MM.1S (cell line): ENCODE results near the gene SGPL1.

Source experiments
- DNase-seq: peaks from one replicate; pipeline ENCODE4 v3.0.0-alpha.2; 2015
- H2AFZ ChIP-seq: fragments of 300-600 bp; sonication (generic); 2 replicates; pipeline ENCODE4 v1.6.0; 2016; ENCODE audit warnings: antibody characterized with exemption, low read length
- H3F3A ChIP-seq: fragments of 300-600 bp; sonication (generic); 2 replicates; pipeline ENCODE4 v1.6.1; 2016; ENCODE audit warnings: mild to moderate bottlenecking, antibody characterized with exemption, low read length, moderate library complexity, mixed read lengths; ENCODE audit not compliant: insufficient read depth
- H3K27ac ChIP-seq: fragments of 300-600 bp; sonication (generic); 2 replicates; pipeline ENCODE4 v1.5.1; 2016; ENCODE audit warnings: mild to moderate bottlenecking, low read length
- H3K27me3 ChIP-seq: fragments of 300-600 bp; sonication (generic); replicated peaks from 2 replicates; pipeline ENCODE4 v1.6.0; 2016; ENCODE audit warnings: low read length; ENCODE audit not compliant: insufficient read depth
- H3K36me3 ChIP-seq: fragments of 300-600 bp; sonication (generic); replicated peaks from 2 replicates; pipeline ENCODE4 v1.6.1; 2016; ENCODE audit warnings: mild to moderate bottlenecking, low read length, mixed read lengths; ENCODE audit not compliant: insufficient read depth
- H3K4me1 ChIP-seq: fragments of 300-600 bp; sonication (generic); 2 replicates; pipeline ENCODE4 v1.6.1; 2016; ENCODE audit warnings: low read length, mixed read lengths
- H3K4me2 ChIP-seq: fragments of 300-600 bp; sonication (generic); 2 replicates; pipeline ENCODE4 v1.6.0; 2016; ENCODE audit warnings: low read depth, low read length
- H3K4me3 ChIP-seq: fragments of 300-600 bp; sonication (generic); 2 replicates; pipeline ENCODE4 v1.5.1; 2016; ENCODE audit warnings: low read length, mixed read lengths
- H3K79me2 ChIP-seq: fragments of 300-600 bp; sonication (generic); 2 replicates; pipeline ENCODE4 v1.6.1; 2016; ENCODE audit warnings: mixed run types, low read length, mixed read lengths
- H3K9ac ChIP-seq: fragments of 300-600 bp; sonication (generic); 2 replicates; pipeline ENCODE4 v1.6.1; 2016; ENCODE audit warnings: low read length, mixed read lengths
- H3K9me2 ChIP-seq: fragments of 300-600 bp; sonication (generic); replicated peaks from 2 replicates; pipeline ENCODE4 v1.6.1; 2016; ENCODE audit warnings: mild to moderate bottlenecking, low read length, mixed read lengths; ENCODE audit not compliant: insufficient read depth
- H3K9me3 ChIP-seq: fragments of 300-600 bp; sonication (generic); replicated peaks from 2 replicates; pipeline ENCODE4 v1.6.1; 2016; ENCODE audit warnings: mild to moderate bottlenecking, low read length, mixed read lengths; ENCODE audit not compliant: insufficient read depth
- H4K20me1 ChIP-seq: fragments of 300-600 bp; sonication (generic); 2 replicates; pipeline ENCODE4 v1.6.1; 2016; ENCODE audit warnings: mild to moderate bottlenecking, low read length, moderate library complexity, mixed read lengths; ENCODE audit not compliant: insufficient read depth
- CTCF ChIP-seq: fragments of 300-600 bp; sonication (generic); IDR thresholded peaks from 2 replicates; pipeline ENCODE4 v1.5.1; 2016; ENCODE audit warnings: antibody characterized with exemption, low read length, mixed read lengths
- EZH2 ChIP-seq: fragments of 300-600 bp; sonication (generic); optimal IDR thresholded peaks from 2 replicates; pipeline ENCODE3; 2017; ENCODE audit warnings: low read depth, mild to moderate bottlenecking, antibody characterized with exemption, low read length, mixed read lengths
- EZH2phosphoT487 ChIP-seq: fragments of 300-600 bp; sonication (generic); IDR thresholded peaks from 2 replicates; pipeline ENCODE4 v1.6.1; 2018; ENCODE audit warnings: antibody characterized with exemption, low read length

Gene SGPL1

GRCh38 chr10:70795613-70796012 is 20.1 kb upstream of the SGPL1 start:
- Histone ChIP-seq H4K20me1 (no peaks in the 10 kb centered on the region), H3K4me1 (no peaks in the 10 kb centered on the region), H3K9ac (no peak overlapping the region), H3K79me2 (no peaks in the 10 kb centered on the region), H3K4me3 (no peak overlapping the region), H3K9me3 (no peaks in the 10 kb centered on the region), H3K4me2 (no peak overlapping the region), H3F3A (no peaks in the 10 kb centered on the region), H3K9me2 (no peaks in the 10 kb centered on the region), H3K27me3 (no peaks in the 10 kb centered on the region), H3K36me3 (no peaks in the 10 kb centered on the region), H2AFZ (no peak overlapping the region), H3K27ac (no peak overlapping the region)
- TF ChIP-seq CTCF (no peak), EZH2phosphoT487 (no peak), EZH2 (no peak)
- DNase-seq = no peak

- Histone ChIP-seq H3K79me2 (no peaks in the 10 kb centered on the region), H3K9ac (no peak overlapping the region), H3K4me2 (no peak overlapping the region), H3K27ac (no peak overlapping the region), H2AFZ (no peak overlapping the region), H3K9me2 (no peaks in the 10 kb centered on the region), H4K20me1 (no peaks in the 10 kb centered on the region), H3K9me3 (no peaks in the 10 kb centered on the region), H3K4me3 (no peak overlapping the region), H3K4me1 (no peaks in the 10 kb centered on the region), H3F3A (no peaks in the 10 kb centered on the region), H3K36me3 (no peaks in the 10 kb centered on the region), H3K27me3 (no peaks in the 10 kb centered on the region)
- no peak for DNase-seq
- TF ChIP-seq EZH2phosphoT487 = no peak
- no peak for TF ChIP-seq CTCF
- no peak for TF ChIP-seq EZH2
These were observed 17.9 kb upstream of the SGPL1 start for GRCh38 chr10:70797840-70798239.

- H3K27me3 ChIP-seq = no peaks in the 10 kb centered on the region
- DNase-seq = no peak
- no peaks in the 10 kb centered on the region for H4K20me1 ChIP-seq
These were observed 16.6 kb upstream of the SGPL1 start for GRCh38 chr10:70799124-70799523.

More at GRCh38 chr10:70799124-70799523, 16.6 kb upstream of the SGPL1 start:
- Histone ChIP-seq H3K4me3 (no peak overlapping the region), H3K27ac (no peak overlapping the region), H2AFZ (no peak overlapping the region), H3F3A (no peaks in the 10 kb centered on the region), H3K9me2 (no peaks in the 10 kb centered on the region), H3K9me3 (no peaks in the 10 kb centered on the region), H3K36me3 (no peaks in the 10 kb centered on the region), H3K79me2 (no peaks in the 10 kb centered on the region), H3K9ac (no peak overlapping the region), H3K4me2 (no peak overlapping the region), H3K4me1 (no peaks in the 10 kb centered on the region)
- TF ChIP-seq EZH2phosphoT487 (no peak), EZH2 (no peak), CTCF (no peak)
